NCI-H2196 treated with DMSO at 0.1 percent for 48 hours (cell line): Measurements from ENCODE around the gene RSBN1.
"Not testable (repeated sequence)": the region's sequence is repeated elsewhere in the genome, so short reads cannot be mapped to it uniquely, and the experiment has no call there.

Experiments
- DNase-seq: peaks from one replicate; lab custom pipeline; 2025; ENCODE audit not compliant: unreplicated experiment; lab: John Stamatoyannopoulos, UW

RSBN1 gene

GRCh38 chr1:113811888-113812660 is at the start of gene RSBN1:
Gene RSBN1, minus strand, starts transcription at chr1:113812476. Its CDS starts 64 bp downstream, at chr1:113812412.
- peak; percentile 97 for DNase-seq

- DNase-seq = no peak
Observed at GRCh38 chr1:113861641-113862040, 49.4 kb upstream of the RSBN1 start.

- no peak for DNase-seq
Observed at GRCh38 chr1:113860891-113861290, 48.6 kb upstream of the RSBN1 start.

GRCh38 chr1:113859478-113860175 is 47.4 kb upstream of the RSBN1 start:
- no peak for DNase-seq

GRCh38 chr1:113858982-113859381 is 46.7 kb upstream of the RSBN1 start:
- no peak for DNase-seq

GRCh38 chr1:113858418-113858817 is 46.1 kb upstream of the RSBN1 start:
- DNase-seq = no peak

- DNase-seq = no peak
Observed at GRCh38 chr1:113857776-113858175, 45.5 kb upstream of the RSBN1 start.

- no peak for DNase-seq
Observed at GRCh38 chr1:113856401-113856790, 44.1 kb upstream of the RSBN1 start.

GRCh38 chr1:113855630-113856400 is 43.5 kb upstream of the RSBN1 start:
- no peak for DNase-seq

- no peak for DNase-seq
Observed at GRCh38 chr1:113854234-113854633, 42.0 kb upstream of the RSBN1 start.

- not testable (repeated sequence) for DNase-seq
Observed at GRCh38 chr1:113852694-113853093, 40.4 kb upstream of the RSBN1 start.

GRCh38 chr1:113850127-113850796 is 38.0 kb upstream of the RSBN1 start:
- no peak for DNase-seq

- no peak for DNase-seq
Observed at GRCh38 chr1:113849072-113849471, 36.8 kb upstream of the RSBN1 start.

- no peak for DNase-seq
Observed at GRCh38 chr1:113846391-113847035, 34.2 kb upstream of the RSBN1 start.

- DNase-seq = no peak
Observed at GRCh38 chr1:113836534-113836933, 24.3 kb upstream of the RSBN1 start.

- peak; percentile 18 for DNase-seq
Observed at GRCh38 chr1:113835686-113836290, 23.5 kb upstream of the RSBN1 start.

- DNase-seq = no peak
Observed at GRCh38 chr1:113834716-113835115, 22.4 kb upstream of the RSBN1 start.

- no peak for DNase-seq
Observed at GRCh38 chr1:113830039-113830438, 17.8 kb upstream of the RSBN1 start.

- no peak for DNase-seq
Observed at GRCh38 chr1:113821916-113822315, 9.6 kb upstream of the RSBN1 start.

- DNase-seq = no peak
Observed at GRCh38 chr1:113818578-113818977, 6.3 kb upstream of the RSBN1 start.
